ENCODE data around the gene MAGI1.

DNA sequence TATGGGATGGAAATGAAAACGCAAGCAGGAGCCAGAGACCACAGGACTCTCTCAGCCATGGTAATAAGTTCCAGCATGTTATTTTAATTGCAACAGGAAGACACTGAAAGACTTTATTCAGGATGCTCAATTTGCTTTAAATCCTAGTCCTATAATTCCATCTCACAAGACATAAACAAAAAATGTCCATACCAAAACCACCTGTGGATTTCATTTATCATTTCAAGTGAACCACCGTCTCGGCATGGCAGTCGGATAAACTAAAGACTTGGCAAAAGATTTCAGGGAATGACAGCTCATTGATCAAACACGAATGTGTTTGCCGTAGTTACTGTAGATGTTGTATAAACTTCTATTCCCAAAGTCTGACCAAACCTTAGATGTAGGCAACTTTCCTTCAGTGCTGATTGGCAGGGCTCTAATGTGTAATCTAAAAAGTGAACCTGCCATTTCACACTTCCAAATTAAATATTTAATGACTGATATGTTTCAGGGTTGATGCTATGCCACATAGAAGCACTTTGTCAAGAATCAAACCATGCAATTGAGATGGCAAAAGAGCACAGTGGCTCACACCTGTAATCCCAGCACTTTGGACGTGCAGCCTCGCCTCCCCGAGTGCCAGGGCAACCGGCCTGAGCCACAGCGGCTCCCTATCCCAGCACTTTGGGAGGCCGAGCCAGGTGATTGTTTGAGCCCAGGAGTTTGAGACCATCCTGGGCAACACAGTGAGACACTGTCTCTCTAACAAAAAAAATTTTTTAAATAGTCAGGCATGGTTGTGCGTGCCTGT is 331.7 kb downstream of the MAGI1 start:
- no peak for TF ChIP-seq POLR2A (IDR thresholded peaks at IDR 0.05)
- TF ChIP-seq, protein P1, sequence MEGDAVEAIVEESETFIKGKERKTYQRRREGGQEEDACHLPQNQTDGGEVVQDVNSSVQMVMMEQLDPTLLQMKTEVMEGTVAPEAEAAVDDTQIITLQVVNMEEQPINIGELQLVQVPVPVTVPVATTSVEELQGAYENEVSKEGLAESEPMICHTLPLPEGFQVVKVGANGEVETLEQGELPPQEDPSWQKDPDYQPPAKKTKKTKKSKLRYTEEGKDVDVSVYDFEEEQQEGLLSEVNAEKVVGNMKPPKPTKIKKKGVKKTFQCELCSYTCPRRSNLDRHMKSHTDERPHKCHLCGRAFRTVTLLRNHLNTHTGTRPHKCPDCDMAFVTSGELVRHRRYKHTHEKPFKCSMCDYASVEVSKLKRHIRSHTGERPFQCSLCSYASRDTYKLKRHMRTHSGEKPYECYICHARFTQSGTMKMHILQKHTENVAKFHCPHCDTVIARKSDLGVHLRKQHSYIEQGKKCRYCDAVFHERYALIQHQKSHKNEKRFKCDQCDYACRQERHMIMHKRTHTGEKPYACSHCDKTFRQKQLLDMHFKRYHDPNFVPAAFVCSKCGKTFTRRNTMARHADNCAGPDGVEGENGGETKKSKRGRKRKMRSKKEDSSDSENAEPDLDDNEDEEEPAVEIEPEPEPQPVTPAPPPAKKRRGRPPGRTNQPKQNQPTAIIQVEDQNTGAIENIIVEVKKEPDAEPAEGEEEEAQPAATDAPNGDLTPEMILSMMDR (IDR thresholded peaks at IDR 0.05) = no peak

Measured in lower leg skin (tissue), 3 donors.